Peyer's patch (tissue), 4 donors: ENCODE data around the gene DAP3. TPM values are rescaled to one million over a fixed set of nuclear protein-coding genes. Genes with fewer than 3 reads are reported as not detected.
"Not testable (repeated sequence)": the region's sequence is repeated elsewhere in the genome, so short reads cannot be mapped to it uniquely, and the experiment has no call there.

Experiments used
- DNase-seq, 3 donors: peaks; one replicate each; pipeline ENCODE4 v3.0.0-alpha.2; 2017 to 2019
- H3K27ac ChIP-seq, 4 donors: fragments of 200-600 bp; sonication (generic); one replicate each; pipeline ENCODE4 v1.5.1; 2016 to 2019
- H3K27me3 ChIP-seq, 2 donors: fragments of 200-600 bp; sonication (generic); one replicate each; pipeline ENCODE4 v1.5.1; 2019
- H3K36me3 ChIP-seq, 3 donors: fragments of 200-600 bp; sonication (generic); one replicate each; pipeline ENCODE4 v1.5.1; 2016 to 2019
- H3K4me1 ChIP-seq, 4 donors: fragments of 200-600 bp; sonication (generic); one replicate each; pipeline ENCODE4 v1.5.1; 2016 to 2019
- H3K4me3 ChIP-seq, 4 donors: fragments of 200-600 bp; sonication (generic); 1 replicate in 3 of 4; 2 replicates in 1 of 4; pipeline ENCODE4 v1.5.1; 2016 to 2019; ENCODE audit warnings: mild to moderate bottlenecking in 1 of 4
- H3K9me3 ChIP-seq, 4 donors: fragments of 200-600 bp; sonication (generic); one replicate each; pipeline ENCODE4 v1.5.1; 2016 to 2019; ENCODE audit warnings: mild to moderate bottlenecking in 1 of 4
- CTCF ChIP-seq, 6 experiments: fragments of 450-650 bp in 4 of 6; fragments of 200-600 bp in 2 of 6; sonication (generic) in 1 of 6; IDR thresholded peaks; one replicate each; pipeline ENCODE4 v1.5.1; 2017 to 2019; ENCODE audit warnings: antibody characterized with exemption in 6 of 6, mild to moderate bottlenecking in 3 of 6, moderate library complexity in 1 of 6
- POLR2A ChIP-seq, 2 donors: fragments of 450-650 bp; IDR thresholded peaks; one replicate each; pipeline ENCODE4 v1.5.1; 2017; ENCODE audit warnings: antibody characterized with exemption in 2 of 2, mild to moderate bottlenecking in 2 of 2, moderate library complexity in 2 of 2
- total RNA-seq, 4 donors: library from RNA; depleted of rRNA; stranded (reverse); fragments of >200 nt; gene quantifications; one replicate each; pipeline ENCODE4 v1.1.0, GENCODE V29; 2016

DAP3 gene
- total RNA-seq, 4 donors from 2014 or later, result 72.8 to 160 (median 153) TPM

GRCh38 chr1:155652951-155653350 lies 35.9 kb upstream of the DAP3 start:
- Histone ChIP-seq H3K27me3 (no peaks in the 10 kb centered on the region), H3K27ac (no peak overlapping the region), H3K4me3 (no peak overlapping the region), H3K4me1 (no peaks in the 10 kb centered on the region), H3K36me3 (no peaks in the 10 kb centered on the region), H3K9me3 (no peaks in the 10 kb centered on the region)
- TF ChIP-seq POLR2A (IDR thresholded peaks at IDR 0.05) (no peak), CTCF (IDR thresholded peaks at IDR 0.05) (no peak)
- no peak for DNase-seq

GRCh38 chr1:155657463-155657862 lies 31.4 kb upstream of the DAP3 start:
- H3K27ac ChIP-seq, result no peak overlapping the region
- DNase-seq, result no peak

GRCh38 chr1:155661239-155661638 lies 27.7 kb upstream of the DAP3 start:
- H3K4me3 ChIP-seq, H3K4me1 ChIP-seq, H3K9me3 ChIP-seq, H3K27me3 ChIP-seq, H3K27ac ChIP-seq, DNase-seq: not testable (repeated sequence)
- peaks cover 0 to 79% (median 4%) of the 10 kb centered on the region in 3 donors for H3K36me3 ChIP-seq

More at GRCh38 chr1:155657463-155657862, 31.4 kb upstream of the DAP3 start:
- Histone ChIP-seq H3K36me3 (peaks cover 0 to 41% (median 0%) of the 10 kb centered on the region in 3 donors), H3K9me3 (no peaks in the 10 kb centered on the region), H3K4me3 (no peak overlapping the region), H3K4me1 (no peaks in the 10 kb centered on the region), H3K27me3 (no peaks in the 10 kb centered on the region)
- TF ChIP-seq CTCF (IDR thresholded peaks at IDR 0.05), result no peak

GRCh38 chr1:155669233-155670162 lies 19.4 kb upstream of the DAP3 start:
- no peak for DNase-seq
- peaks cover 0 to 96% (median 0%) of the 10 kb centered on the region in 3 donors for H3K36me3 ChIP-seq
- no peaks in the 10 kb centered on the region for H3K4me1 ChIP-seq
- TF ChIP-seq CTCF (IDR thresholded peaks at IDR 0.05) (no peak), POLR2A (IDR thresholded peaks at IDR 0.05) (no peak)
- no peak overlapping the region for H3K4me3 ChIP-seq
- no peaks in the 10 kb centered on the region for H3K27me3 ChIP-seq
- no peak overlapping the region for H3K27ac ChIP-seq
- no peaks in the 10 kb centered on the region for H3K9me3 ChIP-seq

GRCh38 chr1:155671750-155672149 lies 17.1 kb upstream of the DAP3 start:
- no peaks in the 10 kb centered on the region for H3K9me3 ChIP-seq
- H3K27ac ChIP-seq, result no peak overlapping the region
- H3K4me3 ChIP-seq, result no peak overlapping the region
- DNase-seq, result no peak
- H3K27me3 ChIP-seq, result no peaks in the 10 kb centered on the region
- TF ChIP-seq CTCF (IDR thresholded peaks at IDR 0.05), result no peak
- TF ChIP-seq POLR2A (IDR thresholded peaks at IDR 0.05), result no peak
- no peaks in the 10 kb centered on the region for H3K4me1 ChIP-seq
- H3K36me3 ChIP-seq, result peaks cover 0 to 96% (median 0%) of the 10 kb centered on the region in 3 donors

GRCh38 chr1:155673003-155673402 lies 15.9 kb upstream of the DAP3 start:
- H3K36me3 ChIP-seq, result peaks cover 0 to 96% (median 0%) of the 10 kb centered on the region in 3 donors
- no peaks in the 10 kb centered on the region for H3K9me3 ChIP-seq
- no peak overlapping the region for H3K27ac ChIP-seq
- TF ChIP-seq POLR2A (IDR thresholded peaks at IDR 0.05) (no peak), CTCF (IDR thresholded peaks at IDR 0.05) (no peak)
- no peak for DNase-seq
- no peaks in the 10 kb centered on the region for H3K4me1 ChIP-seq
- H3K4me3 ChIP-seq, result no peak overlapping the region
- no peaks in the 10 kb centered on the region for H3K27me3 ChIP-seq
